ENCODE data around the gene ZEB1. TPM values are rescaled to one million over a fixed set of nuclear protein-coding genes. Genes with fewer than 3 reads are reported as not detected.

The ZEB1 gene
- total RNA-seq, 1 experiment from 2014 or later = 0.39 TPM

DNA sequence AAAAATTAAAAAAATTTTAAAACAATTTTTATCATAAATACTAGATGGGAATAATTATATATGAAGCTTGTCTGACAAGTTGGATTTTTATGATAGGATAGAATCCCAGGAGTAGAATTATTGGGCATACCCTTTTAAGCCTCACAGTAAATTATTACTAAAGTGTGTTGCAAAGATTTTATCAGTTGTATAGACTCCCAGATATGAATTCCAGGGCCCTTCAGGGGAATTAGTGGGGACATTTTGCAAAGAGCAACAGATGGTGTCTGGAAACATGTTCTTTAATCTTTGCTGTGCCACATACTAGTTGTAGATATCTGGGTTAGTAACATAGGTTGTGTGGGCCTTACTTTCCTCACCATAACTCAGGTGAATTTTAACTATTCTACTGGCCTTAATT is 28.7 kb downstream of the ZEB1 start:
- H2BK120ac ChIP-seq (ENCODE audit: low read depth, low read length, poor library complexity, severe bottlenecking) = no peak overlapping the region
- H3K4ac ChIP-seq (ENCODE audit: low read depth, low read length) = no peak overlapping the region
- H3K9ac ChIP-seq (ENCODE audit: extremely low read depth, insufficient read length, low read length) = no peak overlapping the region
- Mint-ChIP-seq H3K9me3 (no peaks in the 10 kb centered on the region), H3K36me3 (ENCODE audit: insufficient read depth in 1 of 3, low read depth in 3 of 3) (no peaks in the 10 kb centered on the region), H3K27me3 (ENCODE audit: low read depth) (no peaks in the 10 kb centered on the region), H3K4me1 (peaks cover 4 to 13% of the 10 kb centered on the region in 2 experiments; a peak in 2 of 4 replicates), H3K4me3 (no peak overlapping the region), H3K27ac (no peak overlapping the region)
- no peaks in the 10 kb centered on the region for H3K9me3 ChIP-seq (ENCODE audit: control insufficient read depth, low read depth, low read length)
- no peak overlapping the region for H2BK12ac ChIP-seq (ENCODE audit: insufficient read length, low read depth, low read length)
- H3K56ac ChIP-seq (ENCODE audit: insufficient read length, low read depth, low read length) = no peak overlapping the region
- H2AK5ac ChIP-seq (ENCODE audit: insufficient read length, low read length) = no peak overlapping the region
- no peak overlapping the region for H3K4me2 ChIP-seq (ENCODE audit: insufficient read depth, insufficient read length, low read length)
- H3K18ac ChIP-seq (ENCODE audit: insufficient read length, low read depth, low read length) = no peak overlapping the region
- no peak overlapping the region for H4K8ac ChIP-seq (replicated peaks; ENCODE audit: insufficient read length, low read depth, low read length)
- H2BK15ac ChIP-seq (ENCODE audit: low read depth, low read length) = no peak overlapping the region
- H3T11ph ChIP-seq (ENCODE audit: low read length) = no peak overlapping the region
- H4K20me1 ChIP-seq (ENCODE audit: control insufficient read depth, insufficient read depth, insufficient read length) = no peaks in the 10 kb centered on the region
- H2BK20ac ChIP-seq (ENCODE audit: low read depth, low read length, poor library complexity, severe bottlenecking) = no peak overlapping the region
- no peaks in the 10 kb centered on the region for H3K23me2 ChIP-seq (ENCODE audit: insufficient read length, low read depth, low read length, poor library complexity, severe bottlenecking)
- H3K79me1 ChIP-seq (ENCODE audit: insufficient read depth, low read depth, low read length, poor library complexity, severe bottlenecking) = no peaks in the 10 kb centered on the region
- DNase-seq = no peak
- H3K79me2 ChIP-seq (ENCODE audit: insufficient read depth, low read length) = no peaks in the 10 kb centered on the region
- no peak overlapping the region for H4K91ac ChIP-seq (ENCODE audit: insufficient read length, low read depth, low read length)
- H3K23ac ChIP-seq (ENCODE audit: insufficient read length, low read depth, low read length) = no peak overlapping the region
- H2AFZ ChIP-seq (ENCODE audit: low read length) = no peak overlapping the region
- H4K5ac ChIP-seq (ENCODE audit: insufficient read length, low read depth, low read length) = no peak overlapping the region
- H3K27me3 ChIP-seq (ENCODE audit: insufficient read depth, low read length) = no peaks in the 10 kb centered on the region
- no peak overlapping the region for H3K27ac ChIP-seq (ENCODE audit: insufficient read length, low read depth, low read length)
- no peak overlapping the region for H3K14ac ChIP-seq (ENCODE audit: insufficient read depth, low read length)
- TF ChIP-seq, protein P1, sequence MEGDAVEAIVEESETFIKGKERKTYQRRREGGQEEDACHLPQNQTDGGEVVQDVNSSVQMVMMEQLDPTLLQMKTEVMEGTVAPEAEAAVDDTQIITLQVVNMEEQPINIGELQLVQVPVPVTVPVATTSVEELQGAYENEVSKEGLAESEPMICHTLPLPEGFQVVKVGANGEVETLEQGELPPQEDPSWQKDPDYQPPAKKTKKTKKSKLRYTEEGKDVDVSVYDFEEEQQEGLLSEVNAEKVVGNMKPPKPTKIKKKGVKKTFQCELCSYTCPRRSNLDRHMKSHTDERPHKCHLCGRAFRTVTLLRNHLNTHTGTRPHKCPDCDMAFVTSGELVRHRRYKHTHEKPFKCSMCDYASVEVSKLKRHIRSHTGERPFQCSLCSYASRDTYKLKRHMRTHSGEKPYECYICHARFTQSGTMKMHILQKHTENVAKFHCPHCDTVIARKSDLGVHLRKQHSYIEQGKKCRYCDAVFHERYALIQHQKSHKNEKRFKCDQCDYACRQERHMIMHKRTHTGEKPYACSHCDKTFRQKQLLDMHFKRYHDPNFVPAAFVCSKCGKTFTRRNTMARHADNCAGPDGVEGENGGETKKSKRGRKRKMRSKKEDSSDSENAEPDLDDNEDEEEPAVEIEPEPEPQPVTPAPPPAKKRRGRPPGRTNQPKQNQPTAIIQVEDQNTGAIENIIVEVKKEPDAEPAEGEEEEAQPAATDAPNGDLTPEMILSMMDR (conservative IDR thresholded peaks at IDR 0.05) = no peak
- no peaks in the 10 kb centered on the region for H3K4me1 ChIP-seq (ENCODE audit: insufficient read depth, low read length)
- no peak overlapping the region for H2BK5ac ChIP-seq (ENCODE audit: insufficient read length, low read length)
